ENCODE results near the gene KANK4.

The KANK4 gene

GRCh38 chr1:62230718-62231117 lies 88.5 kb downstream of the KANK4 start:
- no peaks in the 10 kb centered on the region; the same call in 1 of the 2 replicates for H3K4me1 ChIP-seq

GRCh38 chr1:62229932-62230331 lies 89.3 kb downstream of the KANK4 start:
- TF ChIP-seq CTCF (IDR thresholded peaks at IDR 0.05; ENCODE audit: low read depth, low read length): peak; percentile 25
- Histone ChIP-seq H3K4me3 (ENCODE audit: low read depth, low read length) (no peak overlapping the region), H3K27me3 (no peaks in the 10 kb centered on the region), H3K9me3 (no peaks in the 10 kb centered on the region), H3K36me3 (no peaks in the 10 kb centered on the region), H3K4me1 (no peaks in the 10 kb centered on the region; the same call in 1 of the 2 replicates)
- peak; percentile 69 for DNase-seq

More at GRCh38 chr1:62230718-62231117, 88.5 kb downstream of the KANK4 start:
- TF ChIP-seq CTCF (IDR thresholded peaks at IDR 0.05; ENCODE audit: low read depth, low read length): no peak
- DNase-seq: no peak
- Histone ChIP-seq H3K4me3 (ENCODE audit: low read depth, low read length) (no peak overlapping the region), H3K9me3 (no peaks in the 10 kb centered on the region), H3K27me3 (no peaks in the 10 kb centered on the region), H3K36me3 (no peaks in the 10 kb centered on the region)

DNA sequence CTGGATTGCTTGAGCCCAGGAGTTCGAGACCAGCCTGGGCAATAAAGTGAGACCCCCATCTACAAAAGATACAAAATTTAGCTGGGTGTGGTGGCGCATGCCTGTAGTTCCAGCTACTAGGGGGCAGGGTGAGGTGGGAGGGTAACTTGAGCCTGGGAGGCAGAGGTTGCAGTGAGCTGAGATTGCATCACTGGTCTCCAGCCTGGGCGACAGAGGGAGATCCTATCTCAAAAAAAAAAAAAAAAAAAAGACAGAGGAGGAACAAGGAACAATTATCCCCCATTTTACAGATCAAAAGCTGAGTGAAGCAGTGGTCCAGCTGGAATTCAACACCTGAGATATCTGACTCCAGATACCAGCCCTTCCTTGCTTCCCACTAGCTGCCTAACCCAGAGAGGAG lies 89.8 kb downstream of the KANK4 start:
- H3K36me3 ChIP-seq: no peaks in the 10 kb centered on the region
- no peak for DNase-seq
- no peaks in the 10 kb centered on the region for H3K27me3 ChIP-seq
- no peak for TF ChIP-seq CTCF (IDR thresholded peaks at IDR 0.05; ENCODE audit: low read depth, low read length)
- H3K4me1 ChIP-seq: no peaks in the 10 kb centered on the region; the same call in 1 of the 2 replicates
- no peak overlapping the region for H3K4me3 ChIP-seq (ENCODE audit: low read depth, low read length)
- no peaks in the 10 kb centered on the region for H3K9me3 ChIP-seq

DNA sequence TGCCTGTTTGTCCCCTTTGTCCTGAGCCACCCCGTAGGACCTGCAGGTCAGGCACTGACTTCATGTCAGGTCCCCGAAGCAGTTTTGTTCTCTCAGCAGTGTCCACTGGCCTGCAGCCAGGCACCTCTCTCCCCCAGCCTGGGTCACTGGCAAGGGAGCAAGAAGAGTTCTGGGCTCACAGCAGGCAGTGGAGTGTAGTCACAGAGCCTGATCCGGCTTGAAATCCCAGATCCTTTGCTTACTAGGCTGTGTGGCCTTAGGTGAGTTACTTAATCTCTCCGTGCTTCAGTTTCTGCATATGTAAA lies 90.4 kb downstream of the KANK4 start:
- Histone ChIP-seq H3K9me3 (no peaks in the 10 kb centered on the region), H3K4me1 (no peaks in the 10 kb centered on the region; the same call in 1 of the 2 replicates), H3K36me3 (no peaks in the 10 kb centered on the region), H3K4me3 (ENCODE audit: low read depth, low read length) (no peak overlapping the region), H3K27me3 (no peaks in the 10 kb centered on the region)
- TF ChIP-seq CTCF (IDR thresholded peaks at IDR 0.05; ENCODE audit: low read depth, low read length): no peak
- no peak for DNase-seq

DNA sequence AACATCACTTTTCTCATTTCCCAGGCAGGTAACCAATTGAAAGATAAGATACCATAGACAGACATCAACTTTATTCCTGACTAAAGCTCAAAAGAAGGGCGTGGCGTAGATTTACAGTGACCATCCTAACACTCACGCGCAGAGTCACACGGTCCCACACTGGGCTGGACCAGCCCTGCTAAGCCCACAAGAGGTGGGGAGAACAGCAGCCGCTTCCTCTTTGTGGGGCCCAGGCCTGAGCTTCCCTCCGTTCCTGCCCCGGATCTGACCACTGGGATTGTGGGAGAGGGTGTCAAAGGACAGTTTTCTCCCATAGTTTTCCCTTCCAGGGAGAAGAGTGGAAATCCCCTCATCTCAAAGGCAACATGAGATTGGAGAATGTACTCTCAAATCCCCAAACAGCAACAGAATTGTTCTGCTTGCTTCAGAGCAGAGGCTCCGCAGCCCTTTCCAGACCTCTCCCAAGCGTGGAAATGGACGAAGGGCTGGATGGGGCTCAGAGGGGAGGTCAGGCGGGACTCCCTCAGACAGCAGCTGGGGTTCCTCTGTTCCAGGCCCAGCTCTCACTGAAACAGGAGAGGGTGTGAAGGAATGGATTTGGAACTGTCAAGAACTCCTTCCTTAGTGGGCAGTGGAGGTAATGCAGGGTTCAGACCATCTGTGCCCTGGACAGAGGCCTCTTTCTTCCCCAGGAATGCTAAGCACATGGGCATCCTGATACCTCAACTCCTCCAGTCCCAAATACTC lies 90.9 kb downstream of the KANK4 start:
- H3K27me3 ChIP-seq: no peaks in the 10 kb centered on the region
- no peaks in the 10 kb centered on the region; the same call in 1 of the 2 replicates for H3K4me1 ChIP-seq
- no peaks in the 10 kb centered on the region for H3K9me3 ChIP-seq
- no peaks in the 10 kb centered on the region for H3K36me3 ChIP-seq
- no peak for TF ChIP-seq CTCF (IDR thresholded peaks at IDR 0.05; ENCODE audit: low read depth, low read length)
- no peak for DNase-seq
- no peak overlapping the region for H3K4me3 ChIP-seq (ENCODE audit: low read depth, low read length)

DNA sequence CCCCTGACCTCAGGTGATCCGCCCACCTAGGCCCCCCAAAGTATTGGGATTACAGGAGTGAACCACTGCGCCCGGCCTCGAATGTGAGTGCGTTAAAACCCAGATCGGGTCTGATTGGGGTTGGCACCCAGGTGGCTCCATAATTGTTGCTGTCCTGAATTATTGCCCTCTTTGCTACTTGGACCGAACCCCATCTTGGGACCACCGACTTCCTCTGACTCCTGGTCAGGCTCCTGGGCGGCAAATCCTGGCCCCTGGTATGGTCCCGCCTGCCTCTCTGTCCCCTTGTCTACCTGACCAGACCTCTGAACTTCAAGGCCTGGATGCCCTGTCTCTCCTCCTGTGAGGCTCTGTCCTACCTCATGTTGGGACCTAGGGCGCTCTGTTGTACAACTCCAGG lies 91.7 kb downstream of the KANK4 start:
- no peak for DNase-seq
- H3K9me3 ChIP-seq: no peaks in the 10 kb centered on the region
- no peaks in the 10 kb centered on the region; the same call in 1 of the 2 replicates for H3K4me1 ChIP-seq
- H3K4me3 ChIP-seq (ENCODE audit: low read depth, low read length): no peak overlapping the region
- no peaks in the 10 kb centered on the region for H3K36me3 ChIP-seq
- no peaks in the 10 kb centered on the region for H3K27me3 ChIP-seq
- TF ChIP-seq CTCF (IDR thresholded peaks at IDR 0.05; ENCODE audit: low read depth, low read length): no peak
